Mucosa of descending colon (tissue), 3 donors: ENCODE measurements around the gene RAVER2. TPM values are rescaled to one million over a fixed set of nuclear protein-coding genes. Genes with fewer than 3 reads are reported as not detected.

Source experiments
- ATAC-seq: fragments of 200-7000 bp; cut with Tn5 transposase; one replicate; pipeline ENCODE4 v1.9.1; 2020; ENCODE audit warnings: mild to moderate bottlenecking, moderate library complexity
- DNase-seq, 3 donors: peaks; one replicate each; pipeline ENCODE4 v3.0.0-alpha.2; 2020
- H3K36me3 ChIP-seq: fragments of 200-600 bp; one replicate; pipeline ENCODE4 v1.8.0; 2021; ENCODE audit warnings: low read depth, mild to moderate bottlenecking
- H3K4me1 ChIP-seq: fragments of 200-600 bp; one replicate; pipeline ENCODE4 v1.8.0; 2021; ENCODE audit warnings: low read depth, mild to moderate bottlenecking
- H3K4me3 ChIP-seq: fragments of 200-600 bp; one replicate; pipeline ENCODE4 v1.8.0; 2021; ENCODE audit warnings: mild to moderate bottlenecking
- H3K9me3 ChIP-seq: fragments of 200-600 bp; one replicate; pipeline ENCODE4 v1.8.0; 2021; ENCODE audit warnings: mild to moderate bottlenecking
- intact Hi-C, 2 donors: fragments of 100-400 bp; cut with DNase I in 1 of 2; cut with micrococcal nuclease in 1 of 2; formaldehyde crosslinking; loops; one replicate each; pipeline versions ENCODE4 v1.11.0 to v1.11.1; 2022; cut with DNase I, micrococcal nuclease
- total RNA-seq, 3 donors: library from RNA; stranded (reverse); fragmentation: NEBNext Ultra II Directional in 2 of 3; extraction: Animal tissue kit (Norgen Biotek cat#: 25700) in 2 of 3; gene quantifications; one replicate each; pipeline versions ENCODE4 v1.2.1 to v1.2.4, GENCODE V29; 2021 to 2023
- TF ChIP-seq, protein P1 (sequence below): fragments of 200-600 bp; IDR thresholded peaks from one replicate; pipeline ENCODE4 v1.8.0; 2022; ENCODE audit warnings: antibody characterized with exemption, mild to moderate bottlenecking
- donor health status: DM: no; HTN: no; CAD: no; lungs with moderate emphysema.
- donor health status: DM: no; HTN: no; CAD: no.
- donor health status: DM: no; HTN: yes; CAD: no.

RAVER2 gene
- total RNA-seq, 3 donors from 2014 or later: 35.9 to 81.0 (median 46.3) TPM

DNA sequence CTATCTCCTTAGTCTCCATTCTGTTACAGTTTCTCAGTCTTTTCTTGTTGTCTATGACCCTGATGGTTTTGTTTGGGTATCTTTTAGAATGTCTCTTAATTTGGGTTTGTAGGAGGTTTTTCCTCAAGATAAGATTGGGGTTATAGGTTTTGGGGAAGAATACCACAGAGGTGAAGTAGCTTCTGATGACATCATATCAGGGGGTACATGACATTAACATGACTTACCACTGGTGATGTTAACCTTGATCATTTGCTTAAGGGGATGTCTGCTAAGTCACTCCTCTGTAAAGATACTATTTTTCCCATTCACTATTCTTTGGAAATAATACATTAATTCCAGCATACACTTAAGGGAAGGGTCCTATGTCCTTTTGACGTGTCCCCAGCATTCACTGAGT lies 11.9 kb downstream of the RAVER2 start:
- no peaks in the 10 kb centered on the region for H3K36me3 ChIP-seq
- TF ChIP-seq, protein P1, sequence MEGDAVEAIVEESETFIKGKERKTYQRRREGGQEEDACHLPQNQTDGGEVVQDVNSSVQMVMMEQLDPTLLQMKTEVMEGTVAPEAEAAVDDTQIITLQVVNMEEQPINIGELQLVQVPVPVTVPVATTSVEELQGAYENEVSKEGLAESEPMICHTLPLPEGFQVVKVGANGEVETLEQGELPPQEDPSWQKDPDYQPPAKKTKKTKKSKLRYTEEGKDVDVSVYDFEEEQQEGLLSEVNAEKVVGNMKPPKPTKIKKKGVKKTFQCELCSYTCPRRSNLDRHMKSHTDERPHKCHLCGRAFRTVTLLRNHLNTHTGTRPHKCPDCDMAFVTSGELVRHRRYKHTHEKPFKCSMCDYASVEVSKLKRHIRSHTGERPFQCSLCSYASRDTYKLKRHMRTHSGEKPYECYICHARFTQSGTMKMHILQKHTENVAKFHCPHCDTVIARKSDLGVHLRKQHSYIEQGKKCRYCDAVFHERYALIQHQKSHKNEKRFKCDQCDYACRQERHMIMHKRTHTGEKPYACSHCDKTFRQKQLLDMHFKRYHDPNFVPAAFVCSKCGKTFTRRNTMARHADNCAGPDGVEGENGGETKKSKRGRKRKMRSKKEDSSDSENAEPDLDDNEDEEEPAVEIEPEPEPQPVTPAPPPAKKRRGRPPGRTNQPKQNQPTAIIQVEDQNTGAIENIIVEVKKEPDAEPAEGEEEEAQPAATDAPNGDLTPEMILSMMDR: no peak
- peaks cover 24% of the 10 kb centered on the region for H3K4me1 ChIP-seq
- H3K9me3 ChIP-seq: no peaks in the 10 kb centered on the region
- DNase-seq (no peak), ATAC-seq (no peak)
- no peak overlapping the region for H3K4me3 ChIP-seq
- intact Hi-C loops: no loop called here

DNA sequence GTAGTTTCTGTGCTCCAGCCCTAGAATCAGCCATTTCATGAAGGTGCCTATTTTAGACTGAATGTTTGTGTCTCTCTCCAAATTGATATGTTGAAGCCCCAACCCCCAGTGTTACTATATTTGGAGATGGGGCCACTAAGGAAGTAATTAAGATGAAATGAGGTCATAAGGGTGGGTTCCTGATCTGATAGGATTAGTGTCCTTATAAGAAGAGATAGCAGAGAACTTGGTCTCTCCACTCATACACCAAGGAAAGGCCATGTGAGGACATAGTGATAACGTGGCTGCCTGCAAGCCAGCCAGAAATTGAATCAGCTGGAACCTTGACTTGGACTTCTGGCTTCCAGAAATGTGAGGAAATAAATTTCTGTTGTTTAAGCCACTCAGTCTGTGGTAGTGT lies 12.3 kb downstream of the RAVER2 start:
- Histone ChIP-seq H3K36me3 (no peaks in the 10 kb centered on the region), H3K9me3 (no peaks in the 10 kb centered on the region), H3K4me3 (no peak overlapping the region), H3K4me1 (peaks cover 24% of the 10 kb centered on the region)
- ATAC-seq (peak; percentile 51), DNase-seq (peak in 1 of 3 donors; percentile 37)
- intact Hi-C loops: no loop called here
- TF ChIP-seq, protein P1: no peak

DNA sequence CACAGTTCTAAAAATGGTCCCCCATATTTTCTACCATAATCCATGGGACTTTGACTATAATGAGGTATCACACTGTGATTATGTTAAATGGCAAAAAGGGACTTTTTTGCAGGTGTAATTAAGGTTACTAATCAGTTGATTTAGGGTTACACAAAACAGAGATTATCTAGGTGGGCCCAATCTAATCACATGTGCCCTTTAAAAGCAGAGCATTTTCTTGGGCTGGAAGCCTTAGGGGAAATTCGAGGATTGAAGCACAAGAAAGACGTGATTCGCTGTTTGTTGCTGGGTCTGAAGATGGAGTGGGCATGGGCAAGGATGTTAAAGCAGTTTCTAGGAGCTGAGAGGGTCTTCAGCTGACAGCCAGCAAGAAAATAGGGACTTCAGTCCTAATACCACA lies 13.4 kb downstream of the RAVER2 start:
- ATAC-seq (no peak), DNase-seq (no peak)
- H3K4me3 ChIP-seq: no peak overlapping the region
- H3K36me3 ChIP-seq: no peaks in the 10 kb centered on the region
- H3K9me3 ChIP-seq: no peaks in the 10 kb centered on the region
- H3K4me1 ChIP-seq: peaks cover 17% of the 10 kb centered on the region
- intact Hi-C loops: no loop called here
- TF ChIP-seq, protein P1: no peak

DNA sequence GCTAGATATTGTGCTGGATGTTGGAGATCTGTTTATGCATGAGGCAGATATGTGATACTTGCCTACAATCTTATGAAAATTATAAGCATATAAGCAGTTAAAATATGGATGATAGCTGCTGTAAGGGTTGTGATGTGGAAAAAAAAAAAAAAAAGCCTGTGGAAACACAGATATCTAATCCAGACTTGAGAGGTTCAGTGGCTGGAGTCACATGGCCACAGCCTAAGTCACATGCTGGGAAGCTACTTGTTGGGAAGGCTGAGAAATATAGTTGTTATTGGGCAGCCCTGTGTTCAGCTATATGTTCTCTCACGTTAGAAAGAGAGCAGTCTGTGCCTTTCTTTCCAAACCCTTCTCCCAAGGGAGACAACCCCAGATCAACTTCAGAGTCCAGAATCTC lies 15.1 kb downstream of the RAVER2 start:
- no peak overlapping the region for H3K4me3 ChIP-seq
- intact Hi-C loops: no loop called here
- peaks cover 14% of the 10 kb centered on the region for H3K4me1 ChIP-seq
- TF ChIP-seq, protein P1: no peak
- no peak for DNase-seq
- H3K36me3 ChIP-seq: no peaks in the 10 kb centered on the region
- no peaks in the 10 kb centered on the region for H3K9me3 ChIP-seq
- no peak for ATAC-seq

DNA sequence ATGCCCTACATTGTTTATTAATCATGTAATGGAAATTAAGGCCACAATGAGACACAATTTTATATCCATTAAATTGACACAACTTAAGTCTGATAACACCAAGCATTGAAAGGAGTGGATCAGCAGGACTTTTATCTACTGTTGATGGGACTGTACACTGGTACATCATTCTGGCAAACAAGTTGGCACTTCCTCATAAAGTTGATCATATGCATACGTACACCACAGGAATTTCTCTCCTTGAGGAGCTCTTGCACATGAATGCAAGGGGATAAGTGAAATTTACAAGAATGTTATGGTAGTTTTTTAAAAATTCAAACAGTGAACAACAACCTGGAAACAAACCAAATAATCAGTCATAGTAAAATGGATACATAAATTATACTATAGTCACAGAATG lies 20.1 kb downstream of the RAVER2 start:
- Histone ChIP-seq H3K4me3 (no peak overlapping the region), H3K36me3 (no peaks in the 10 kb centered on the region), H3K9me3 (no peaks in the 10 kb centered on the region), H3K4me1 (peaks cover 3% of the 10 kb centered on the region)
- intact Hi-C loops: no loop called here
- TF ChIP-seq, protein P1: no peak
- no peak for ATAC-seq
- no peak for DNase-seq

DNA sequence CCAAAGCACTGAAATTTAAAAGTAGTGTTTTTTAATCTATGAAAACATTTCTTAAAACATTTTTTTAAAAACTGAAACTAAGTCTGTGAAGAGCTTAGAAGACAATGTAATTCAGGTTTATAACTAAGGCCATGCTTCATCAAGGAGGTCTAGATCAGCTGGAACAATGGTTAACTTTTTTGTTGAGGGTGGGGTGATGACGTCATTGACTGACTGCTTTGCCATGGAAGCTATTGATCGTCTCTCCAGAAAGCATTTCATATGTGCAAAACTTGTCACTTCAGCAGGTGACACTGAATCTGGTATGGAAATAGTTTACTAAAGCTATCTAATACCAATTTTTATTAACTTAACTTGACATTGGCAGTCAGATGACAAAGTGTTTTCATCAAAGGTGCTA lies 21.0 kb downstream of the RAVER2 start:
- ATAC-seq (no peak), DNase-seq (no peak)
- TF ChIP-seq, protein P1: no peak
- no peaks in the 10 kb centered on the region for H3K4me1 ChIP-seq
- no peaks in the 10 kb centered on the region for H3K36me3 ChIP-seq
- no peak overlapping the region for H3K4me3 ChIP-seq
- H3K9me3 ChIP-seq: no peaks in the 10 kb centered on the region
- intact Hi-C loops: no loop called here
